SU-DHL-6 (cell line): Measurements from ENCODE around the gene STK4.

Experiments used
- H2AFZ ChIP-seq: fragments of 200-600 bp; sonication (generic); 2 replicates; pipeline ENCODE4 v1.6.1; 2014; ENCODE audit warnings: low read depth, mild to moderate bottlenecking, moderate library complexity, mixed read lengths, antibody characterized with exemption, low read length; ENCODE audit not compliant: severe bottlenecking
- H3F3A ChIP-seq: fragments of 200-600 bp; shearing (Covaris generic); 2 replicates; pipeline ENCODE4 v1.6.0; 2016; ENCODE audit warnings: antibody characterized with exemption, mild to moderate bottlenecking; ENCODE audit not compliant: insufficient read depth
- H3K27ac ChIP-seq: fragments of 200-600 bp; sonication (generic); 2 replicates; pipeline ENCODE4 v1.5.1; 2016; ENCODE audit warnings: low read depth, mild to moderate bottlenecking, low read length, moderate library complexity, mixed read lengths
- H3K27me3 ChIP-seq: fragments of 200-600 bp; sonication (generic), shearing (Covaris generic); 2 replicates; pipeline ENCODE4 v1.6.0; 2014; ENCODE audit warnings: mild to moderate bottlenecking, low read length
- H3K36me3 ChIP-seq: fragments of 200-600 bp; sonication (generic); 2 replicates; pipeline ENCODE4 v1.6.1; 2014; ENCODE audit warnings: mild to moderate bottlenecking, low read length, mixed read lengths
- H3K4me2 ChIP-seq: fragments of 300-600, 200-600 bp; shearing (Covaris generic), sonication (generic); 2 replicates; pipeline ENCODE4 v1.6.0; 2014; ENCODE audit warnings: low read length, low read depth, mild to moderate bottlenecking; ENCODE audit not compliant: poor library complexity, severe bottlenecking
- H3K4me3 ChIP-seq: fragments of 200-600 bp; sonication (generic); 2 replicates; pipeline ENCODE4 v1.5.1; 2014; ENCODE audit warnings: antibody characterized with exemption, low read length, mild to moderate bottlenecking, mixed read lengths; ENCODE audit not compliant: insufficient read depth, poor library complexity, severe bottlenecking
- H3K79me2 ChIP-seq: fragments of 200-600 bp; sonication (generic); 2 replicates; pipeline ENCODE4 v1.6.1; 2014; ENCODE audit warnings: mild to moderate bottlenecking, low read length, moderate library complexity; ENCODE audit not compliant: insufficient read depth
- H3K9ac ChIP-seq: fragments of 200-600 bp; sonication (generic); 2 replicates; pipeline ENCODE4 v1.7.0; 2014; ENCODE audit warnings: mild to moderate bottlenecking, low read length
- H3K9me2 ChIP-seq: fragments of 200-600 bp; sonication (generic); replicated peaks from 2 replicates; pipeline ENCODE4 v1.6.1; 2014; ENCODE audit warnings: low read length; ENCODE audit not compliant: insufficient read depth
- H3K9me3 ChIP-seq: fragments of 200-600 bp; sonication (generic); 2 replicates; pipeline ENCODE4 v1.6.1; 2014; ENCODE audit warnings: low read length, mixed read lengths; ENCODE audit not compliant: insufficient read depth
- H4K20me1 ChIP-seq: fragments of 200-600 bp; sonication (generic); 2 replicates; pipeline ENCODE4 v1.6.1; 2014; ENCODE audit warnings: low read depth, mild to moderate bottlenecking, antibody characterized with exemption, low read length, moderate library complexity, mixed read lengths
- EZH2phosphoT487 ChIP-seq: fragments of 200-600 bp; sonication (generic), shearing (Covaris generic); conservative IDR thresholded peaks from 2 replicates; pipeline ENCODE4 v1.6.1; 2018; ENCODE audit warnings: mild to moderate bottlenecking, antibody characterized with exemption, low read length, moderate library complexity, mixed read lengths
- TF ChIP-seq, protein P1 (sequence below): fragments of 200-600 bp; sonication (generic); IDR thresholded peaks from one replicate; pipeline ENCODE4 v1.5.1; 2017; ENCODE audit warnings: antibody characterized with exemption, mild to moderate bottlenecking, low read length, moderate library complexity; ENCODE audit not compliant: insufficient read depth, poor library complexity, severe bottlenecking

STK4 gene

DNA sequence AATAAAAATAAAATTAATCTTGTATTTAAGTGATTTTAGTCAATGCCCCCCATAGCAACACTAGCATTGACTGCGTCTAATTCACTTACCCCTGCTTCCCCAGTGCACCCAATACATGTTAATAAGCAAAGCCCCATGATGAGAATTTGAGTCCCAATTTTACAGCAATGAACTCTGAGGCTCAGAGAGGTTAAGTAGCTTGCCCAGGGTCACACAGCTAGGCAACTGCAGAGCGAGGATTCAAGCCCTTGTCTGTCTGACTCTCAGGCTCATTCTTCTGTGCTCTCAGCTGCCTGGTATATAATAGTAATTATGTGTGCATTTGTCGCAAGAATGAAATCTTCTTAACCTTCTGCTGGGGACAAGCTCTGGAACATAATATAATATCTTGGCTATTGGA lies 48.0 kb upstream of the STK4 start:
- H4K20me1 ChIP-seq = no peaks in the 10 kb centered on the region
- no peaks in the 10 kb centered on the region for H3K9me2 ChIP-seq
- H3K9ac ChIP-seq = no peak overlapping the region
- no peaks in the 10 kb centered on the region for H3K9me3 ChIP-seq
- no peak overlapping the region for H3K4me3 ChIP-seq
- H3K36me3 ChIP-seq = 0 out of 2 replicates have a peak, but pooled peaks cover 5% of the 10 kb centered on the region
- no peaks in the 10 kb centered on the region for H3K27me3 ChIP-seq
- no peak for TF ChIP-seq EZH2phosphoT487
- TF ChIP-seq, protein P1, sequence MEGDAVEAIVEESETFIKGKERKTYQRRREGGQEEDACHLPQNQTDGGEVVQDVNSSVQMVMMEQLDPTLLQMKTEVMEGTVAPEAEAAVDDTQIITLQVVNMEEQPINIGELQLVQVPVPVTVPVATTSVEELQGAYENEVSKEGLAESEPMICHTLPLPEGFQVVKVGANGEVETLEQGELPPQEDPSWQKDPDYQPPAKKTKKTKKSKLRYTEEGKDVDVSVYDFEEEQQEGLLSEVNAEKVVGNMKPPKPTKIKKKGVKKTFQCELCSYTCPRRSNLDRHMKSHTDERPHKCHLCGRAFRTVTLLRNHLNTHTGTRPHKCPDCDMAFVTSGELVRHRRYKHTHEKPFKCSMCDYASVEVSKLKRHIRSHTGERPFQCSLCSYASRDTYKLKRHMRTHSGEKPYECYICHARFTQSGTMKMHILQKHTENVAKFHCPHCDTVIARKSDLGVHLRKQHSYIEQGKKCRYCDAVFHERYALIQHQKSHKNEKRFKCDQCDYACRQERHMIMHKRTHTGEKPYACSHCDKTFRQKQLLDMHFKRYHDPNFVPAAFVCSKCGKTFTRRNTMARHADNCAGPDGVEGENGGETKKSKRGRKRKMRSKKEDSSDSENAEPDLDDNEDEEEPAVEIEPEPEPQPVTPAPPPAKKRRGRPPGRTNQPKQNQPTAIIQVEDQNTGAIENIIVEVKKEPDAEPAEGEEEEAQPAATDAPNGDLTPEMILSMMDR = no peak
- no peak overlapping the region for H3K27ac ChIP-seq
- no peaks in the 10 kb centered on the region; the same call in 1 of the 2 replicates for H3K79me2 ChIP-seq
- H3F3A ChIP-seq = no peaks in the 10 kb centered on the region
- H3K4me2 ChIP-seq = no peak overlapping the region
- no peak overlapping the region for H2AFZ ChIP-seq

DNA sequence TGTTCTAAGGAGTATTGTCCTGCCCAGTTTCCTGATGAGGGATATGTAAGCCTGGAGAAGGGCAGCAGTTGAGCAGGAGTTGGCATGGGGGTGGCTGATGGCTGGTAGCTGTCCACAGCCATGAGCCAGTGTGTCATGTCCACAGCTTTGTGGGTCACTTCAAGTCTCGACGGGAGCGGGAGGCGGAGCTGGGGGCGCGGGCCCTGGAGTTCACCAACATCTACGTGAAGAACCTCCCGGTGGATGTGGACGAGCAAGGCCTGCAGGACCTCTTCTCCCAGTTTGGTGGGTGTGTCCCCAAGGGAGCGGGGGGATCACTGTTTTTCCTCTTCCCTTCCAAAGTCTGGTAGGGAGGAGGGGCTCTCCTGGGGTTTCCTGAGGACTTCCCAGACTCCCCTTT lies 47.6 kb upstream of the STK4 start:
- Histone ChIP-seq H3K79me2 (no peaks in the 10 kb centered on the region), H3K36me3 (0 out of 2 replicates have a peak, but pooled peaks cover 5% of the 10 kb centered on the region), H3K4me2 (no peak overlapping the region), H3K27ac (no peak overlapping the region), H3K27me3 (no peaks in the 10 kb centered on the region), H3K9me2 (no peaks in the 10 kb centered on the region), H2AFZ (no peak overlapping the region), H4K20me1 (no peaks in the 10 kb centered on the region), H3F3A (no peaks in the 10 kb centered on the region), H3K4me3 (no peak overlapping the region), H3K9me3 (no peaks in the 10 kb centered on the region), H3K9ac (no peak overlapping the region)
- TF ChIP-seq, protein P1 = no peak
- TF ChIP-seq EZH2phosphoT487 = no peak

DNA sequence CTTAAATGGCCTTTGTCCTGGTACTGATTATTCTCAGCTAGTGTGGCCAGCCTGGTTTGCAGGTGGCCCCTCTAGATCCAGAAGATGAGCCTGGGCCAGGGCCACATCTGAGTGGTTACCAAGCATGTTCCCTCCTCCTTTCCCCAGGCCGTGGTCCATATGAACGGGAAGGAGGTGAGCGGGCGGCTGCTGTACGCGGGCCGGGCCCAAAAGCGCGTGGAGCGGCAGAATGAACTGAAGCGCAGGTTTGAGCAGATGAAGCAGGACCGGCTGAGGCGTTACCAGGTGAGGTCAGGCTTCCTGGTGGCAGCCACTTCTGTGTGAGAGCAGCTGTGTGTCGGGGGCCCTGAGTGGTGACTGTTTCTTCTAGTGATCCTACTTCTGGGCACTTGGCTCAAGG lies 44.9 kb upstream of the STK4 start:
- Histone ChIP-seq H3K9me3 (no peaks in the 10 kb centered on the region), H4K20me1 (no peaks in the 10 kb centered on the region), H3K9ac (no peak overlapping the region), H3K4me2 (no peak overlapping the region), H3K36me3 (0 out of 2 replicates have a peak, but pooled peaks cover 5% of the 10 kb centered on the region), H3F3A (no peaks in the 10 kb centered on the region), H2AFZ (no peak overlapping the region), H3K27ac (no peak overlapping the region), H3K4me3 (no peak overlapping the region), H3K79me2 (no peaks in the 10 kb centered on the region), H3K9me2 (no peaks in the 10 kb centered on the region), H3K27me3 (no peaks in the 10 kb centered on the region)
- TF ChIP-seq, protein P1 = no peak
- TF ChIP-seq EZH2phosphoT487 = no peak

DNA sequence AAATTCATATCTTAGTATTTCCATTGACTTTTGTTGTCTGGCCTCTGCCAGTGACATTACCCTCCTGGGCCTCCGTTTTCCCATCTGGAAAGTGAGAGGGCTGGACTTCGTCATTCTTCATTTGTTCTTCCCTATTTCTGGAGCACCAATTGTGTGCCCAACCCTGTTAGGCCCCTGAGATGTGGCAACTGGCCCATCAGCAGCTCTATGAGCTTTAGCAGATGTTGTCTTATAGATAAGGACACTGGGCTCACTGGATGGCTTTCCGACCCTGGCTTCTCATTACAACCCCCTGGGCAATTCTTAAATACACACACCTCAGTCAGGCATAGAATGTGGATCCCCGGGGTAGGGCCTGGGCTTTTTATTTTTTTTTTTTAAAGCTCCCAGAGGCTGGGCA lies 41.8 kb upstream of the STK4 start:
- Histone ChIP-seq H2AFZ (no peak overlapping the region), H3K9me3 (no peaks in the 10 kb centered on the region), H4K20me1 (no peaks in the 10 kb centered on the region), H3K36me3 (no peaks in the 10 kb centered on the region), H3K9me2 (no peaks in the 10 kb centered on the region), H3K4me3 (no peak overlapping the region), H3K27me3 (no peaks in the 10 kb centered on the region), H3F3A (no peaks in the 10 kb centered on the region), H3K4me2 (no peak overlapping the region), H3K9ac (no peak overlapping the region), H3K79me2 (no peaks in the 10 kb centered on the region), H3K27ac (no peak overlapping the region)
- TF ChIP-seq, protein P1 = no peak
- TF ChIP-seq EZH2phosphoT487 = no peak
